ENCODE results near the gene MAP1S.

The MAP1S gene

DNA sequence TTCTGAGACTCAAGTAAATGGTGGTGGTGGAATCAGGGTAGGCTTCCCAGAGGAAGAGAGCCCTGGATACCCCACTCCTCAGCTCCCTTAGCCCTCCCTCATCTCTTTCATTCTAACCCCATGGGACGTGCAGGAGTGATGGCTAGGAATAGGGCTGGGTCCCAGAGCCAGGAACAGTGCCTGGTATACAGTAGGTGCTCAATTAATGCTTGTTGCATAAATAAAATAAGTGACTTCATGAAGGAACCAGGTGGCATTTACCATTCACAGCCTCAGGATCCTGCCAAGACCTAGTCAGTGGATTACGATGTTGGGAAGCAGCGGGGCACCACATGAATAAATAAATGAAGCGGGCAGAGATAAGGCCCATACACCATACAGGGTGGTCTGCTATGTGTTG, 35.0 kb upstream of the MAP1S start:
- no peak overlapping the region for H3K4me3 ChIP-seq (ENCODE audit: low read depth, low read length)
- TF ChIP-seq CTCF (IDR thresholded peaks at IDR 0.05; ENCODE audit: insufficient read depth, low read depth, low read length, missing control alignments): no peak
- DNase-seq (ENCODE audit: low read depth): no peak

DNA sequence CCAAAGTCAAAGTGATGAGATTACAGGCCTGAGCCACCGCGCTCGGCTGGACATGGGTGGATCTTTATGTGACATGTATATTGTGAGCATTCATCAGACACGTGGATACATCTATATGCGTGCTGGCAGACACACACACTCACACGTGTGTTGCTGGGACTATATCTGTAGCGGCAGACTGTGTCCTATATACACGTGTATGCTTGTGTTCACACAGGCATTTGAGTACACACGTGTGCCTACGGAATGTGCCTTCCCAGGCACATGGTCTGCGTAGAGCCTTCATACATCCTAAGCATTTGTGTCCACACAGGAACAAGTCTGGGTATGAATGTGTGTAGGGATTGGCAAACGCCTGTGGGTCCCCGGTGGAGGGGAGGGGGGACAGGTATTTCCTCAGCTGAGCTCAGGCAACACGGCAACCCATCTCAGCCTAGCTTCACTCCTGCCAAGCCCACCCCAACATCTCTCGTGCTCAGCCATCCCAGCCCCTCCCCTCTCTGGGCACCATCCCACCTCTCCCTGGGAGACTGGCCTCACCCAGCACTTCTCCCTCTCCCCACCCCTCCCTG, 33.7 kb upstream of the MAP1S start:
- DNase-seq (ENCODE audit: low read depth): no peak
- no peak overlapping the region for H3K4me3 ChIP-seq (ENCODE audit: low read depth, low read length)
- TF ChIP-seq CTCF (IDR thresholded peaks at IDR 0.05; ENCODE audit: insufficient read depth, low read depth, low read length, missing control alignments): no peak

- H3K4me3 ChIP-seq (ENCODE audit: low read depth, low read length): no peak overlapping the region
- no peak for TF ChIP-seq CTCF (IDR thresholded peaks at IDR 0.05; ENCODE audit: insufficient read depth, low read depth, low read length, missing control alignments)
- no peak for DNase-seq (ENCODE audit: low read depth)
These were observed 33.2 kb upstream of the MAP1S start for GRCh38 chr19:17686023-17686521.

GRCh38 chr19:17686592-17687024, 32.7 kb upstream of the MAP1S start:
- H3K4me3 ChIP-seq (ENCODE audit: low read depth, low read length): no peak overlapping the region
- DNase-seq (ENCODE audit: low read depth): no peak
- TF ChIP-seq CTCF (IDR thresholded peaks at IDR 0.05; ENCODE audit: insufficient read depth, low read depth, low read length, missing control alignments): no peak

GRCh38 chr19:17687141-17687856, 32.0 kb upstream of the MAP1S start:
- no peak overlapping the region for H3K4me3 ChIP-seq (ENCODE audit: low read depth, low read length)
- DNase-seq (ENCODE audit: low read depth): no peak
- TF ChIP-seq CTCF (IDR thresholded peaks at IDR 0.05; ENCODE audit: insufficient read depth, low read depth, low read length, missing control alignments): no peak

- DNase-seq (ENCODE audit: low read depth): peak; percentile 28
- no peak within 1 kb of the TSS for H3K4me3 ChIP-seq (ENCODE audit: low read depth, low read length)
- no peak for TF ChIP-seq CTCF (IDR thresholded peaks at IDR 0.05; ENCODE audit: insufficient read depth, low read depth, low read length, missing control alignments)
These were observed 31.2 kb upstream of the MAP1S start, which contains the start of gene UNC13A for GRCh38 chr19:17687857-17688784. UNC13A (minus strand) TSS chr19:17688354; CDS start chr19:17688199, 155 bp downstream.
